Liver (tissue), 9 donors: ENCODE data around the gene SLC17A2. TPM values are rescaled to one million over a fixed set of nuclear protein-coding genes. Genes with fewer than 3 reads are reported as not detected.

Experiments used
- DNase-seq: peaks from one replicate; pipeline ENCODE4 v3.0.0-alpha.2; 2017; ENCODE audit warnings: low spot score
- H3K27ac ChIP-seq, 2 donors: one replicate each; pipeline ENCODE4 v1.7.0; 2013; ENCODE audit warnings: inconsistent platforms in 2 of 2, low read length in 2 of 2, control low read depth in 1 of 2, low read depth in 1 of 2, mild to moderate bottlenecking in 1 of 2
- H3K27me3 ChIP-seq, 4 donors: one replicate each; pipeline versions ENCODE4 v1.6.1 to v1.7.0; 2013; ENCODE audit warnings: low read length in 3 of 4, inconsistent platforms in 1 of 4, mild to moderate bottlenecking in 1 of 4, moderate library complexity in 1 of 4; ENCODE audit not compliant: control insufficient read depth in 4 of 4, insufficient read depth in 4 of 4
- H3K36me3 ChIP-seq, 4 donors: one replicate each; pipeline versions ENCODE4 v1.6.1 to v1.7.0; 2013; ENCODE audit warnings: low read length in 3 of 4, mild to moderate bottlenecking in 3 of 4, low read depth in 1 of 4, moderate library complexity in 1 of 4; ENCODE audit not compliant: control insufficient read depth in 4 of 4, insufficient read depth in 3 of 4
- H3K4me1 ChIP-seq, 4 donors: one replicate each; pipeline versions ENCODE4 v1.6.1 to v1.7.0; 2013; ENCODE audit warnings: low read length in 3 of 4, mild to moderate bottlenecking in 3 of 4, moderate library complexity in 1 of 4; ENCODE audit not compliant: control insufficient read depth in 4 of 4, insufficient read depth in 4 of 4
- H3K4me3 ChIP-seq, 3 donors: one replicate each; pipeline versions ENCODE4 v1.6.1 to v1.7.0; 2013; ENCODE audit warnings: low read length in 3 of 3, control low read depth in 1 of 3, low read depth in 1 of 3, mild to moderate bottlenecking in 1 of 3
- H3K9ac ChIP-seq, 2 donors: one replicate each; pipeline ENCODE4 v1.7.0; 2013; ENCODE audit warnings: low read length in 2 of 2, mild to moderate bottlenecking in 2 of 2, moderate library complexity in 2 of 2, control low read depth in 1 of 2, low read depth in 1 of 2
- H3K9me3 ChIP-seq, 4 donors: one replicate each; pipeline versions ENCODE4 v1.6.1 to v1.7.0; 2013; ENCODE audit warnings: low read length in 3 of 4; ENCODE audit not compliant: control insufficient read depth in 4 of 4
- FOXA1 ChIP-seq: IDR thresholded peaks from 2 replicates; pipeline ENCODE4 v1.6.1; 2016; ENCODE audit warnings: antibody characterized with exemption
- FOXA2 ChIP-seq: IDR thresholded peaks from 2 replicates; pipeline ENCODE4 v1.6.1; 2016; ENCODE audit warnings: antibody characterized with exemption
- GABPA ChIP-seq, 2 donors: IDR thresholded peaks in 1 of 2; conservative IDR thresholded peaks in 1 of 2; 2 replicates each; pipeline ENCODE4 v1.6.1; 2016; ENCODE audit warnings: antibody characterized with exemption in 2 of 2, mild to moderate bottlenecking in 1 of 2, moderate library complexity in 1 of 2
- HNF4A ChIP-seq, 2 donors: conservative IDR thresholded peaks; 2 replicates each; pipeline ENCODE4 v1.6.1; 2016; ENCODE audit warnings: antibody characterized with exemption in 2 of 2, mild to moderate bottlenecking in 2 of 2
- HNF4G ChIP-seq: IDR thresholded peaks from 2 replicates; pipeline ENCODE4 v1.6.1; 2016; ENCODE audit warnings: antibody characterized with exemption
- JUND ChIP-seq, 2 donors: IDR thresholded peaks; 2 replicates each; pipeline ENCODE4 v1.6.1; 2016; ENCODE audit warnings: antibody characterized with exemption in 2 of 2
- RAD21 ChIP-seq, 2 donors: IDR thresholded peaks; 2 replicates each; pipeline ENCODE4 v1.6.1; 2016; ENCODE audit warnings: antibody characterized with exemption in 2 of 2, mild to moderate bottlenecking in 2 of 2
- REST ChIP-seq: IDR thresholded peaks from 2 replicates; pipeline ENCODE4 v1.6.1; 2016; ENCODE audit warnings: antibody characterized with exemption, mild to moderate bottlenecking
- RXRA ChIP-seq, 2 donors: IDR thresholded peaks; 2 replicates each; pipeline ENCODE4 v1.6.1; 2017 to 2018; ENCODE audit warnings: antibody characterized with exemption in 2 of 2, mild to moderate bottlenecking in 1 of 2
- SP1 ChIP-seq: IDR thresholded peaks from 2 replicates; pipeline ENCODE4 v1.6.1; 2018; ENCODE audit warnings: antibody characterized with exemption, mild to moderate bottlenecking
- TAF1 ChIP-seq: conservative IDR thresholded peaks from 2 replicates; pipeline ENCODE4 v1.6.1; 2016; ENCODE audit warnings: antibody characterized with exemption, mild to moderate bottlenecking
- YY1 ChIP-seq: IDR thresholded peaks from 2 replicates; pipeline ENCODE4 v1.6.1; 2016; ENCODE audit warnings: antibody characterized with exemption, mild to moderate bottlenecking
- ZBTB33 ChIP-seq: IDR thresholded peaks from 2 replicates; pipeline ENCODE4 v1.6.1; 2016; ENCODE audit warnings: antibody characterized with exemption
- WGBS: extraction: QIAGEN DNeasy Blood & Tissue Kit; methylation state at CpG from one replicate; pipeline ENCODE4 v1.1.7; 2013; 5-methylcytosine and 5-hydroxymethylcytosine counted together
- polyA plus RNA-seq, 2 donors: library from polyadenylated mRNA; stranded (reverse) in 1 of 2; unstranded in 1 of 2; fragments of 200-250 nt in 1 of 2; fragments of >200 nt in 1 of 2; fragmentation: Nextera tagmentation in 1 of 2; extraction: Ambion mirVana in 1 of 2; gene quantifications; one replicate each; pipeline versions ENCODE4 v1.2.1 to v1.2.3, GENCODE V29; 2013 to 2015
- total RNA-seq, 2 donors: library from RNA; depleted of rRNA; stranded (reverse); fragments of >200 nt; gene quantifications; one replicate each; pipeline ENCODE4 v1.2.3, GENCODE V29; 2014
- TF ChIP-seq, protein P1 (sequence below): IDR thresholded peaks from 2 replicates; pipeline ENCODE4 v1.6.1; 2016; ENCODE audit warnings: antibody characterized with exemption
- donor health status: healthy.
- donor health status: healthy.
- donor health status: healthy.
- donor health status: healthy.
- donor health status: healthy.

SLC17A2 gene
- total and polyA plus RNA-seq, 4 donors = 26.2 to 88.1 (median 37.8) TPM

GRCh38 chr6:25954756-25955155, 24.3 kb upstream of the SLC17A2 start (continued):
- TF ChIP-seq ZBTB33 (no peak), HNF4G (no peak), SP1 (no peak), RXRA (IDR thresholded peaks at IDR 0.05) (no peak)
- TF ChIP-seq, protein P1, sequence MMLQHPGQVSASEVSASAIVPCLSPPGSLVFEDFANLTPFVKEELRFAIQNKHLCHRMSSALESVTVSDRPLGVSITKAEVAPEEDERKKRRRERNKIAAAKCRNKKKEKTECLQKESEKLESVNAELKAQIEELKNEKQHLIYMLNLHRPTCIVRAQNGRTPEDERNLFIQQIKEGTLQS = no peak

DNA sequence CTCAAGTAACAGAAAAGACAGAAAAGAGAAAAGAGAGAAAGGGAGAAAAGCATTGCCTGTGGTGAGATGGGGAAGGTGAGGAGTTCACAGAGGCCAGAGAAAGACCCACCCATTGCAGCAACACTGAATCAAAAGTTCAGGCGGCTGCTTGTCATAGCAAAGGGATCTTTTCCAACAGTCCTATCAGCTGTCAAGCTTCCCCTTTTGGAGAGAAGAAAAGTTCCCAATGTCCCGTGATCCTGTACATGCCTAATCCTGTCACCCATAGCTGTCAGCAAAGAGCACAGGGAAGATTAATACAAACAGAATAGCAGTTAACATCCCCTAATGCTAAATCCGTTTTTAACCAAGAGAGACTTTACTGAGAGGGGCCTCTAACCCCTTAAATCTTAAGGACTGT, 23.2 kb upstream of the SLC17A2 start:
- Histone ChIP-seq H3K4me1 (no peaks in the 10 kb centered on the region), H3K9me3 (no peaks in the 10 kb centered on the region), H3K27ac (no peak overlapping the region), H3K9ac (no peak overlapping the region), H3K36me3 (no peaks in the 10 kb centered on the region), H3K4me3 (no peak overlapping the region), H3K27me3 (no peaks in the 10 kb centered on the region)
- no peak for DNase-seq
- WGBS = 88% methylated on average over 3 of the region's 3 CpGs
- no peak for TF ChIP-seq FOXA2
- no peak for TF ChIP-seq REST
- TF ChIP-seq RAD21 (IDR thresholded peaks at IDR 0.05) = no peak
- TF ChIP-seq TAF1 = no peak
- no peak for TF ChIP-seq ZBTB33
- TF ChIP-seq YY1 = no peak
- no peak for TF ChIP-seq RXRA (IDR thresholded peaks at IDR 0.05)
- no peak for TF ChIP-seq GABPA (IDR thresholded peaks at IDR 0.05 in 1 of 2, conservative IDR thresholded peaks at IDR 0.05 in 1 of 2)
- no peak for TF ChIP-seq JUND (IDR thresholded peaks at IDR 0.05)

- no peaks in the 10 kb centered on the region for H3K9me3 ChIP-seq
- H3K36me3 ChIP-seq = no peaks in the 10 kb centered on the region
- WGBS = 95% methylated on average over 2 of the region's 2 CpGs
- TF ChIP-seq HNF4A (conservative IDR thresholded peaks at IDR 0.05) = no peak
- TF ChIP-seq FOXA1 = no peak
- TF ChIP-seq YY1 = no peak
- no peak for TF ChIP-seq FOXA2
- no peak for TF ChIP-seq GABPA (IDR thresholded peaks at IDR 0.05 in 1 of 2, conservative IDR thresholded peaks at IDR 0.05 in 1 of 2)
- H3K27me3 ChIP-seq = no peaks in the 10 kb centered on the region
- DNase-seq = no peak
- H3K4me3 ChIP-seq = no peak overlapping the region
- no peak overlapping the region for H3K9ac ChIP-seq
- no peak overlapping the region for H3K27ac ChIP-seq
- no peaks in the 10 kb centered on the region for H3K4me1 ChIP-seq
Measured at GRCh38 chr6:25952535-25952934, 22.0 kb upstream of the SLC17A2 start.
